ENCODE measurements around the gene CEMIP. TPM values are rescaled to one million over a fixed set of nuclear protein-coding genes. Genes with fewer than 3 reads are reported as not detected.
A peak's percentile ranks its signal among the peaks of the same experiment; 100 is the strongest.
"Not testable (repeated sequence)": the region's sequence is repeated elsewhere in the genome, so short reads cannot be mapped to it uniquely, and the experiment has no call there.

The CEMIP gene
- polyA plus RNA-seq, 5 donors = 13.7 to 31.0 (median 21.2) TPM

DNA sequence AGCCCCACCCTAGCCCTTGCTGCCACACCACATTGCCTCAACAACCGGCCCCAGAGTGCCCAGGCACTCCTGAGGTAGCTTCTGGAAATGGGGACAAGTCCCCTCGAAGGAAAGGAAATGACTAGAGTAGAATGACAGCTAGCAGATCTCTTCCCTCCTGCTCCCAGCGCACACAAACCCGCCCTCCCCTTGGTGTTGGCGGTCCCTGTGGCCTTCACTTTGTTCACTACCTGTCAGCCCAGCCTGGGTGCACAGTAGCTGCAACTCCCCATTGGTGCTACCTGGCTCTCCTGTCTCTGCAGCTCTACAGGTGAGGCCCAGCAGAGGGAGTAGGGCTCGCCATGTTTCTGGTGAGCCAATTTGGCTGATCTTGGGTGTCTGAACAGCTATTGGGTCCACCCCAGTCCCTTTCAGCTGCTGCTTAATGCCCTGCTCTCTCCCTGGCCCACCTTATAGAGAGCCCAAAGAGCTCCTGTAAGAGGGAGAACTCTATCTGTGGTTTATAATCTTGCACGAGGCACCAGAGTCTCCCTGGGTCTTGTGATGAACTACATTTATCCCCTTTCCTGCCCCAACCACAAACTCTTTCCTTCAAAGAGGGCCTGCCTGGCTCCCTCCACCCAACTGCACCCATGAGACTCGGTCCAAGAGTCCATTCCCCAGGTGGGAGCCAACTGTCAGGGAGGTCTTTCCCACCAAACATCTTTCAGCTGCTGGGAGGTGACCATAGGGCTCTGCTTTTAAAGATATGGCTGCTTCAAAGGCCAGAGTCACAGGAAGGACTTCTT is 171.3 kb downstream of the CEMIP start:
- no peak for DNase-seq

DNA sequence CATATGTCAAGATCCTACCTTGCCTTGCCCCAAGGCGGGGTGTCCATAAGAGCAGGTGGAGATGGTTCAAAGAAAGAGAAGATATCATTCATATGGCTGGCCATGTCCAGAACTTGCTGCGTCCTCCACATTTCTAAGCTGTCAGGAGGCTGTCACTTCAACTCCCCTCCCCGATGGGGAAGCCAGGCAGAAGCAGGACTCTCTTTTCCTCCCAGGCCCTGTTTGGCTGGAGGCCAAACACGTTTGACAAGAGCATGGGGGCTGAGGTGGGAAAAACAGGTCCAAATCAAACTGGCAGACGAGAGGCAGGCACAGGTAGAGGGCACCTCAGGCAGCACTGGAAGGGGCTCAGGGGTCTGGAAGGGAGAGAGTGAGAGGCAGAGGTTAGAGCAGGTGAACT is 172.8 kb downstream of the CEMIP start:
- no peak for DNase-seq

DNA sequence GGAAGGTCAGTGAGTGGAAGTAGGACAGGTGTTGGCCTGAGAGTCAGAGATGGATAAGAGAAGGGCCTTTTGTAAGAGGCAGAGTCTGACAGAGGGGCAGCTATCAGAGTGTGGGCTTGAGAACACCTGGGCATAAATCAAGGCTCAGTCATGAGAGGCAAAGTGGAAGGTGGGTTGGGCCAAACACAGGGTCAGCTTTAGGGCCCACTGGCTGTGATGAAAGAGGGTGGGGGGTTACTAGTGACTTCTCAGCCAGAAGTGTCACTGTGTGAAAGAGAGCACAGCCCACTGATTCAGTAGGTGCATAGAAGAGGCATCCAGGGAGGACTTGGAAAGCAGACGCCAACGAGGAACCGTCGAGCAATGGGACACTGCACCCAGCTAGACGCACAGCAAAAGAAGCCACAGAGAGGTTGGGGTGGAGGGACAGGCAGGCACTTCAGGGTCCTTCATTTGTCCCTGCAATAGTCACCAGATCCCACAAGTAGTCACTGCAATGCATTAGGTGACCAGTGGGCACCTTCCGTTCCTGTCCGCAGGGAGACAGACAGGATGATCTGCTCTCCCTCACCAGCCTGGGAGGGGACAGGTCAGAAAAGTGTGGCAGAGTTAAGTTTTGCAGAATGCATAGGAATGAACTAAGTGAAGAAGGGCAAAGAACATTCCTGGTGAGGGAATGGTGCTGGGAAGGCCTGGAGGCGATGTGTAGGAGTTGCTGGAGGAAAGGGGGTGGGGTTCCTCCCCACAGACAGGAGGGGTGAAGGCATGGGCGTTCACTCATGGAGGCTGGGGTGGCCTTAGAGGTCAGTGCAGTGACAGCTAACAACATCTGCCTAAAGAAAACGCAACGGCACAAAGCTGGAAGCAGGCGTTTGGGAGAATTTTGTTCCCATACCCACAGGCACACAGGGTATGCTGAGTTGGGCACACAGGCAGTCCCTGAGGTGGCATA is 174.1 kb downstream of the CEMIP start:
- DNase-seq = no peak

DNA sequence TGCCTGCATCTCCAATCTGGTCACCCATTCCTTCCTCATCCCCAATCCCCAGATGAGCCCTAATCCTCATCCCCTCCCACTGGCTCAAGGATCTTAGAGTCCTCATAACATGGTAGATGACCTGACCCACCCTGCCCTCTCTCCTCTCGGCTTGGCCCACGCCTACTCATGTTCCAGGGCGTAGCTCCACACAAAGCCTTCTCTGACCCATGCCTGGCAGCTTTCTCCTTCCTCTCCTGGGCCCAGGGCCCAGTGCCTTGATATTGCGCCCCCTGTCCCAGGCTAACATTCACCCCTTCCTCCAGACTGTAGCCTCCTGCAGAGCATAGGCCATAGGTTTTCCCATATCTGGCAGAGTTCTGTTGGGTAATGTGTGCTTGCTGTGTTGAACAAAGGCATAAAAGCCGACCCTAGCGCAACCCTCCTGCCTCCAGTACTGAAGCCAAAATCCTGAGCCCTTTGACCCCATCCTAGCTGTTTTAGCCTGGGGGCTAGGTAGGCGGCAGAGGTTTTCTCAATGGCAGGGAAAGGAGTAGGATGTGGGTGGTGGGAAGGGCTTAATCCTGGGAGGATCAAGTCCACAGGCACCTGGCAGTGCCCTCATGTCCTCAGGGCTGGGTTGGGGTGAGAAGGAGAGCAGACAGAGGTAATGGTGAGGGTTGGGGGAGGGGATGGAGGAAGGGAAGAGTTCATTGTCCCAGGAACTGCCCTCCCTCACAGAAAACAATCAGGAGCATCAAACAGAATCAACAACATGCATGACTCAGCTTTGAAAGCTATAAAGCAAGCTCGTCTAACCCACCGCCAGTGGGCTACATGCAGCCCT is 175.0 kb downstream of the CEMIP start:
- DNase-seq = no peak

DNA sequence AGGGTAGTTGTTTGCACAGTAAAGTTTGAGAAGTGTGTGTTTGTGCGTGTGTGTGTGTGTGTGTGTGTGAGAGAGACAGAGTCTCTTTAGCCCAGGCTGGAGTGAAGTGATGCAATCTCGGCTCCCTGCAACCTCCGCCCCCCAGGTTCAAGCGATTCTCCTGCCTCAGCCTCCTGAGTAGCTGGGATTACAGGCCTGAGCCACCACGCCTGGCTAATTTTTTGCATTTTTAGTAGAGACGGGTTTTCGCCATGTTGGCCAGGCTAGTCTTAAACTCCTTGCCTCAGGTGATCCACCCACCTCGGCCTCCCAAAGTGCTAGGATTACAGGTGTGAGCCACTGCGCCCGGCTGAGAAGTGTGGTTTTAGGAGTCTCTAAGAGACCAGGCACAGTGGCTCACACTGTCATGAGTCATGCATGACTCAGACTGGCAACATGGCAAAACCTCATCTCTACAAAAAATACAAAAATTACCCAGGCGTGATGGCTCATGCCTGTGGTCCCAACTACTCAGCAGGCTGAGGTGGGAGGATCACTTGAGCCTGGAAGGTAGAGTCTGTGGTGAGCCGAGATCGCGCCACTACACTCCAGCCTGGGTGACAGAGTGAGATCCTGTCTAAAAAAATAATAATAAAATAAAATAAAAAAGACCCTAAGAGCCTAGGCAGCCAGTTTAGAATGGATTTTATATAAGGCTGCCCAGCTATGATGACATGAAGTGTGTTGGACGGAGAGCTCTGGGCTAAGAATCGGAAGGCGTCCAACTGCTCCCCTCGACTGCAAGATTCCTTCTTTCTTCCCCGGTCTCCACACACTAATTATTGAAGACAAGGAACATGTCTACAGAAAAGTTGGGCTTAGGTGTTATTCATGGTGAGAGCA is 176.6 kb downstream of the CEMIP start:
- not testable (repeated sequence) for DNase-seq

DNA sequence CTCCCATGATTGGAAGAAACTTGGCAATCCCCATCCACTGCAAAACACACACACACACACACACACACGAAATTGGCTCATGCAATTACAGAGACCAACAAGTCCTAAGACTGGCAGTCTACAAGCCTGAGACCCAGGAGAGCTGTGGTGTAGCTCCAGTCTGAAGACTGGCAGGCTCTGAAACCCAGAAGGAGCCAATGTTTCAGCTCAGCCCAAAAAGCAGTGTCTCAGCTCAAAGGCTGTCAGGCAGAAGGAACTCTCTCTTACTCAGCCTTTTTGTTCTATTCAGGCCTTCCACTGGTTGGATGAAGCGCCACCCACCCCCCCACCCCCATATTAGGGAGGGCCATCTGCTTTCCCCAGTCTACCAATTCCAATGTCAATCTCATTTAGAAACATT is 178.4 kb downstream of the CEMIP start:
- DNase-seq = no peak

DNA sequence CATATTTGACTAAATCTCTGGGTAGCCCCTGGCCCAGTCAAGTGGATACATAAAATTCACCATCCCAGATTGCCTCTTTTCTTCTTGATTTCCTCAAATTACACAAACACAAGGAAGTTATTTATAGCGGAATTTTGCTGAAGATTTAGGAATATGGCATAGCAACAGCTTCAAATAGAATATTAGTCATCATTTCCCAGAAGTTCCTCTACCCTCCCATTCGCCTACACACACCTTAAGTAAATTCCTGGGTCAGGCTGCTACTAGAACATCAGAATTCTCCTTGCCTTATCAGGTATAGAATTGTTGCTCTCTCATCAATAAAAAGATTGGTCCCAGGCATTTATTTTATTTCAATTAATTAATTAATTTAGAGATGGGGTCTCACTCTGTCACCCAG is 178.8 kb downstream of the CEMIP start:
- no peak for DNase-seq

DNA sequence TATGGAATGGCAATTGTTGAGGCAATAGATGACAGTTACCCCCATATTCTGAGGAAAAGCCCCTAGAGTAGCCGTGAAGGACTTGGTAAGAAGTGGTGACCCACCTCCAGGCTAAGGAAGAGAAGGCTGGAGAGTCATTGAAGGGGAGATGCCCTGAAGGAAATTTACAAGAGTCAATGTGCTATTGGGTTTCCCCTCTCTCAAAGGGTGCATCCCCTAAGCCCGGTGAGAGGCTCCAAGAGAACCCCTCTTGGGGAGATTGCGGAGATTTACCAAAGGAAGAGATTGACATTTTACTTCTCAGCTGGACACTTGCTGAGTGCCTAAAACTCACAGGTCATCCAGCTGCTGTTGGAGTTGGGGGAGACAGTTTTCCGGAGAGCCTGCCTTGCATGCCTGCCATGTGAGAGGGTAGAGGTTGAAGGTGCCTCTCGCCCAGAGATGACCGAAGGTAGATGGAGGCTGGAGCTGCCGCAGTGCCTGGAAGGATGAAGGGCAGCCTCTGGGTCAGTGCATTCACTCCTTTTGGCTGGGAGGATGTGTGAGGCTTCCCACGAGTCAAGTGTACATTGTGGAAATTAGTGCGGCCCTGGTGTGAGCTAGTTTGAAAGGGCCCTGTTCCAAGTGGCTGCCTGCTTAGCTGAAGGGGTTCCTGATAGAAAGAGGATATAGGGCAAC is 179.8 kb downstream of the CEMIP start:
- DNase-seq = no peak

DNA sequence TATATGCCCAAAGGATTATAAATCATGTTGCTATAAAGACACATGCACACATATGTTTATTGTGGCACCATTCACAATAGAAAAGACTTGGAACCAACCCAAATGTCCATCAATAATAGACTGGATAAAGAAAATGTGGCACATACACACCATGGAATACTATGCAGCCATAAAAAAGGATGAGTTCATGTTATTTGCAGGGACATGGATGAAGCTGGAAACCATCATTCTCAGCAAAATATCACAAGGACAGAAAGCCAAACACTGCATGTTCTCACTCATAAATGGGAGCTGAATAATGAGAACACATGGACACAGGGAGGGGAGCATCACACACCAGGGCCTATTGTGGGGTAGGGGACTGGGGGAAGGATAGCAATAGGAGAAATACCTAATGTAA is 186.3 kb downstream of the CEMIP start:
- not testable (repeated sequence) for DNase-seq

DNA sequence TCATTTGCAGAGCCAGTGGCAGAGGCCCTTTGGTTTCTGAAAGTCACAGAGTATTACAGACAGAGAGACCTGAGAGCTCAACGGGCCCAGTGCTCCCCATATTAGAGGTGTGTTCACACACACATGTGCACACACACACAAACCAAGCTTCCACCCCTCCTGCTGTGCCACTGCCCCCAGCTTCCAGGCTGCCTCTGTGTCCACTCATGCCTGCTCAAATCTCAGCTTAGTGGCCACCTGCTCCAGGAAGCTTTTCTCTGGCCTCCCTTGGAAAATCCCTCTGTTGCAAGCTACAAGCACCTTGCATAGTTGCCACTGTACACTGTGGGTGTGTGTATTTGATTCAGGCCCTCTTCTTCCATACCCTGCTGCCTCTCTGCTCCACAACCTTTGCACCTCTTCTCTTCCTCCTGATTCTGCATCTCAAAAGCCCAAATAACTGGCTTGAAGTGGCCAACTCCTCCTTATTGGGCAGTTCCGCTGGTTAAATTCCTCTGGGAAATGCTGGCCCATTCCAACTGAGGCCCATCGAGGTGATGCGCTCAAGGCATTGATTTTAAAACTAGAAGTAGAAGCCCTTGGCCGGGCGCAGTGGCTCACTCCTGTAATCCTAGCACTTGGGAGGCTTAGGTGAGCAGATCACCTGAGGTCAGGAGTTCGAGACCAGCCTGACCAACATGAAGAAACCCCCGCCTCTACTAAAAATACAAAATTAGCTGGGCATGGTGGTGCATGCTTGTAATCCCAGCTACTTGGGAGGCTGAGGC is 187.4 kb downstream of the CEMIP start:
- no peak for DNase-seq

DNA sequence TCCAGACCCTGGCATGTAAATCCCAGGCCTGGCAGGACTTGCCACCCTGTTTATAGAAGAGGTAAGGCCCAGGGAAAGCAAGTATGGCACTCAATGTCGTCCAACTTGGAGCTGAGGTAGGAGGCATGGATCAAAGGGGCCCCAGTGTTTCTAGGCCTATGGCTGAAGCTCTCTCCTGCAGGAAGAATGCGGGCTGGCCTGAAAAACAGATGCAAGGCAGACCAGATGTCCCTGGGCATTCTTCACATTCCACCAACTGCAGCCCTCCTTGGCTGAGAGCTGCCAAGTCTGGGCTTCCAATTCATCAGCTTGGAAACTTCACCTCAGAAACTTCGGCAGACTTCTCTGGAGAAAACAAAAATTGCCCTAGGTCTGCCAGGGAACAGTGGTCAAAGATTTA is 188.3 kb downstream of the CEMIP start:
- no peak for DNase-seq

DNA sequence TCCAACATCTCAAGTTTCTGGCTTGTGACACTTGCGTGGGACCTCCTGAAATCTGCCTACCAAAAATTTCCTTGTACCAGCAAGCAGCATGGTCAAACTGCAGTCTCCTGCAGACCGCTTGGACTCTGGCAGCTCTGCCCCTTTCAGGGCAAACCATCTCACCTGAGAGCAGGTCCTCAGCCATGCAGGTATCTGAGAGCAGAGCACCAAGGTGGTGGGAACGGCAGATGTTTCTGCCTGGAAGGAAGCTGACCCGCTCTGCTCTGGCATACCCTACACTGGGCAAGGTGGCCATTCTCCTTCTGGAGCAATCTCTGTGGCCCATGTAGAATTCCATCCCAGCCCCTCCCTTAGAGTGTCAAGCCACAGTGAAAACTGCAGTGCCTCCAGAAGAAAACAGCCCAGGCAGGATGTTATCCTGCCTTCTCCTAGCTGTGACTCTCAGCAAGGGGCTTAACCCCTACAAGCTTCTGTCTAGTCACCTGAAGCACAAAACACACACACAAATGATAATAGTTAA is 188.9 kb downstream of the CEMIP start:
- no peak for DNase-seq

DNA sequence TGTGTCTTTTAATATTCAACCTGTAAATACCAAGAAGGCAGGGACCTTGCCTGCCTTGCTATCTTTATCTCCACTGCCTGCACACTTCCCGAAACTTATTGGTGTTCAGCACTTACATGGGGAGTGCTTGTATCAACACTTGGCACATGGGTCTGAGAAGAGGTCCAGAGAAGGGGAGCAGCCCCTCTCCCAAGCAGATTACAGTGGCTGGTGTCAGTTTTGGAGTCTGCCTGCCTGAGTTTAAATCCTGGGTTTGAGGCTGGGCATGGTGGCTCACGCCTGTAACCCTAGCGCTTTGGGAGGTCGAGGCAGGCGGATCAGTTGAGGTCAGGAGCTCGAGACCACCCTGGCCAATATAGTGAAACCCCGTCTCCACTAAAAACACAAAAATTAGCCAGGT is 190.1 kb downstream of the CEMIP start:
- DNase-seq = no peak

DNA sequence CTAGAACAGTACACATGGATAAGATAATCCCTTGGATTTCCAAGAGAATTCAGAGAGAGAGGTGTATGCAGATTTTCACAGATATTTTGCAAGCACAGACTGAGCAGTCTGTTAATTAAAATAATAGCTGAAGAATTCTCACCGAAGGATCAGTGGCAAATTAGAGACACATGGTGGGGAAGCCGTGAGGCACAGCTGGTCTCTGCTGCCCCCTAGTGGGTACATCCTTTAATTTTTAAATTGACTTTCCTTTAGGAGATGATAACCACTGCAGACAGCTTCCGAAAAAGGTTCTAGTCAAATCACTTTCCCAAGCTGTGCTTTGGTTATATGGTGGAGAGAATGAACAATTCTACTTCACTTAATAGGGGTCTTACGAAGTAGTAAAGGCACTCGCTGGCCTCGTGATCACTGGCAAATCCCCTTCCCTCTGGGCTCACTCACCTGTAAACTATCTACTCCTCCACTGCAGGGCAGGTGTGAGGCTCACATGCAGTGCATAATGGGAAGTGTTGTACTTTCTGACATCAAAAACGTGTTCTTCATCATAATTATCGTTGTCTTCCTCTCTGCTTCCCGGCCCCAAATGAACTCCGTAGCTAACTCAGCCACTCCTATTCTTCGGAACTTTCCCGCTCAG is 191.0 kb downstream of the CEMIP start:
- peak in 1 of 2 donors; percentile 60 for DNase-seq

DNA sequence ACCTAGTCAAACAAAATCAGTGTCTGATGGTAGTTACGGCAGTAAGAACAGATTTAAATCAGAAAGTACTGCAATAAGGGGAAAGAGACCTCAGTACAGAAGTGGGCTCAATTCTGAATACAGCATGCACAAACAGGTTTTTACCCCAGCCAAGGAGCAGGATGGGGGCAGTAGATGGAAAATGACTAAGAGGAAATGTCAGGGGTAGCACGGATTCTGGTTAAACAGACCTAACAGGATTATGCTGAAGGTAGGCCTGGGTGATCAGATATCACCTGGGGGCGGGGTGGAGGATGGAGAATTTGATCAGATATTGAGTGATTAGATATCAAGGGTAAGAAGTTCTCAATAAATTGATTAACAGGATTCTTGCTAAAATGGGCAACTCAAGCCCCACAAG is 191.5 kb downstream of the CEMIP start:
- DNase-seq = no peak

DNA sequence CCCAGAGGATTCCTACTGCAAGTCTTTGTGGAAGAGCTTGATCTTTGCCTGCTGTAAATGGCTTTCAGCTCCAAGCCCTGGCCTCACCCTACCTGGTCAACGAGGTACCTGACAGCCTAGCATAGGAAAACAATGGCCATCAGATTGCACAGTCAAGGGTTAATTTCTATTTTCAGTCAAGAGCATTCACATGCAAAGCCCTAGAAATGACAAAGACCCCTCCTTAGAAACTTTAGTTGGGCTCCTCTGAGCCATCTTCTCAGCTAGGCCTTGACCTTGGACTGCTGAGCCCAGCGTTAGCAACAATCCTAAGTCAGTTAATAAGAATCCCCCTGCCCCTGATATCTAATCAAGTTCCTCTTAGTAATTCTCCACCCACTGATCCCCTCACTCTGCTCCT is 192.0 kb downstream of the CEMIP start:
- no peak for DNase-seq

DNA sequence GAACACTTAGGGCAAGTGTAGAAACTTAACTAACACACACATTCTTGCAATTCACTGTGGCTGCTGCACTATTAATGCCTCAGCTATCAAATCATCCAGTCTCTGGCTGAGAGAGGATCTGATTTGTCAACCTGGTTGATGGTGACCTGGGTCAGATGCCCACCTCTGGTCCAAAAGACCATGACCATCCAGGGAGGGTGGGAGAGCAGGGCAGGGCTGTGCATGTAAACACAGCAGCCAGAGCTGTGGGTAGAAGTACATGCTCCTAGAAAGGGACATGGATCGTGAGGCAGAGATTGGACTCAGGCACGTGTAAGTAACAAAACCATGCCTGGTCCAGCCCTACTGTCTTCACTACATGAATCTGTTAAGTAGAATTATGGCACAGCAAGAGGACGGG is 193.1 kb downstream of the CEMIP start:
- DNase-seq = no peak

DNA sequence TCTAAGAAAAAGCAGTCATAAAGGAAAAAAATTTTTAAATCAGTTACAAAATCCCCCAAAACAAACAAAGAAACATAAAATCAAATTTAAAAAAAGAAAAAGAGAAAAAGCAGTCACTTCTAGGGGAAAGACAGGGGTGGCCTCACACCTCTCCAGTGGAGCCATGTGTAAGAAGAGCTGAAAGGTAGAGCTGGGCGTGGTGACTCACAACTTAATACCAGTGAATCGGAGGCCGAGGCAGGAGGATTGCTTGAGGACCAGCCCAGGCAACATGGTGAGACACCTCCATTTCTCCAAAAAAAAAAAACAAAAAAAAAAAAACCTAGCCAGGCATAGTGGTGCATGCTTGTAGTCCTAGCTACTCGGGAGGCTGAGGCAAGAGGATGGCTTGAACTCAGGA is 195.7 kb downstream of the CEMIP start:
- no peak for DNase-seq

DNA sequence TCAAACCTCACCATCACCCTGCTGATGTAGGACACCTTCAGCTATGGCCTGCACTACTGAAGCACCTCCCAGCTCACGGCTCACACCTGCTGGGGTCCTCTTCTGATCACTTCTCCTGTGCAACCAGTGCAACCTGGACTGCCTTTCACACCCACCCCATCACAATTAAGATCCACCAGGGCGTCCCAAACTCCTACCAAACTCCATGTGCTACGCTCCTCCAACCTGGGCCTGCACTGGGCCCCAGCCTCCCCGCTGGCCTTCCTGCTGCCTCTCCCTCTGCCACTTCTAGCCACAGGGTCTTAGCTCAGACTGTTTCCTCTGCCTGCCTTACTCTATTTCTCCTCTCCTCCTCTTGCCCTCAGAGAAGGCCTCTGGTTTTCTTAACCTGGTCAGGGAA is 197.7 kb downstream of the CEMIP start:
- no peak for DNase-seq

Data from right lung (tissue), 5 donors.